GM12892 (cell line): ENCODE measurements around the gene EVPL.

Experiments
- POLR2A ChIP-seq: IDR thresholded peaks from 2 replicates; pipeline ENCODE4 v1.6.1; 2011; ENCODE audit warnings: low read depth, low read length, control low read depth
- POLR2AphosphoS5 ChIP-seq: IDR thresholded peaks from 2 replicates; pipeline ENCODE4 v1.6.1; 2011; ENCODE audit warnings: low read depth, low read length, control low read depth

- TF ChIP-seq POLR2A (no peak), POLR2AphosphoS5 (no peak)
Measured at GRCh38 chr17:75975757-75976174, 51.3 kb downstream of the EVPL start.
